Skeletal muscle cell (primary cell): ENCODE data around the gene PEPD.

ENCODE experiments used
- DNase-seq: peaks from one replicate; pipeline ENCODE4 v3.0.0-alpha.2; 2010; ENCODE audit warnings: low read depth
- H3K4me3 ChIP-seq: 2 replicates; pipeline ENCODE4 v1.5.1; 2011; ENCODE audit warnings: low read depth, mild to moderate bottlenecking, control low read depth, low read length, moderate library complexity

Gene PEPD

DNA sequence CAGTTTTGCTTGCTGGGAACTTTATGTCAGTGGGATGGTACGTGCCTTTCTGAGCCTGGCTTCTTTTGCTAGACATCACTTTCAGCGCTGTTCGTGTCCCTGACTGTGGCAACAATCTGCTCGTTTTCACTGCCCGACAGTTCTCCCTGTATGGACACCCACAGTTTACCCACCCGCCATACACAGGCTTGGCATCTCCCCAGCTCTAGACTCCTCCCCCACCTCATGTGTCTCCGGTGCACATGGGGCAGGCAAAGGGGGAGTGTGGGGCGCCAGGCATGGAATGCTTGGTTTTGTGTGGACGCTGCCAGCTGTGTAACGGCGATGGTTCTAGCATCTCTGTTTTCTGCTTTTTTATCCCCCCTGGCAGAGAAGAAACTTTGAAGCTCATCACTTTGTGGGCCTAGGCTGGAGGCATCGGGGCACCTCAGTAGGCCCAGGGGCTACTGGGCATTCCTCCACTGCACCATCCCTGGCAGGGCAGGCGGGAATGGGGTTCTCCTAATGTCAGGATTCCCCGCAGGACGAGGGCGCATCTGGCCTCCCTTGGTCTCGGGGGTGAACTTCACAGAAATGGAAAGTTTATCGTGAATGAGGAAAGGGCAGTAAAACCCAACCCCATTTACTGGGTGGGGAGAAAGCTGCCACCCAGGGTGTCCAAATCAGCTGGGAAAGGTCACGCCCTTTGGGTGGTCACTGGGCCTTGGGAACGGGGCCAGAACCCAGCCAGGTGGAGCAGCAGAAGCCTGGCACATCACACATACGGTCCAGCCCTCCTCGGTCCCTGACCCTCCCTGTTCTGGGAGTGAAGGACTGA lies 87.3 kb downstream of the PEPD start:
- H3K4me3 ChIP-seq, result no peak overlapping the region
- DNase-seq, result no peak

GRCh38 chr19:33432446-33433170 lies 89.0 kb downstream of the PEPD start:
- H3K4me3 ChIP-seq, result no peak overlapping the region
- no peak for DNase-seq

DNA sequence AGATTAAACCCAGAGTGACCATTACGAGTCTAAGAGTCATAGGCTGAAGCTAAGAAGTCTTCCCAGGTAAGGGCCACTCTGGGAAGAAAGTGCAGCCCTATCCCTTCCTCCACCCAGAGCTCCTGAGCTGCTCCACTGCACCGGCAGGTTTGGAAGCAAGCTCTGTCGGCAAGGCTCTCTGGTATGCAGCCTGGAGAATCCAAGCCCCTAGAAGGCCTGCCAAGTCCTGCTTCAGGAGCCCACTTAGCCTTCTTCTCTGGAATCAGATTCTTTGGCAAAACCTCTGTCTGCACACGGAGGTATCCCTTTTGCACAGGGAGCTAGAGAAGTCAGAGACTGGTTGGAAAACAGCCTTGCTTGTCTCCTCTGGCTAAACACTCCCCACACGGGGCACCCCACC lies 89.6 kb downstream of the PEPD start:
- no peak for DNase-seq
- no peak overlapping the region for H3K4me3 ChIP-seq

GRCh38 chr19:33430674-33431277 lies 90.8 kb downstream of the PEPD start:
- no peak overlapping the region for H3K4me3 ChIP-seq
- peak; percentile 26 for DNase-seq

GRCh38 chr19:33429891-33430673 lies 91.5 kb downstream of the PEPD start:
- no peak for DNase-seq
- no peak overlapping the region for H3K4me3 ChIP-seq

GRCh38 chr19:33428627-33429125 lies 92.9 kb downstream of the PEPD start:
- H3K4me3 ChIP-seq, result no peak overlapping the region

GRCh38 chr19:33427801-33428626 lies 93.6 kb downstream of the PEPD start:
- H3K4me3 ChIP-seq, result no peak overlapping the region
- no peak for DNase-seq

More at GRCh38 chr19:33428627-33429125, 92.9 kb downstream of the PEPD start:
- no peak for DNase-seq

GRCh38 chr19:33426621-33427361 lies 94.8 kb downstream of the PEPD start:
- no peak for DNase-seq
- no peak overlapping the region for H3K4me3 ChIP-seq

GRCh38 chr19:33424181-33424580 lies 97.4 kb downstream of the PEPD start:
- no peak overlapping the region for H3K4me3 ChIP-seq
- no peak for DNase-seq

GRCh38 chr19:33422369-33423180 lies 99.0 kb downstream of the PEPD start:
- no peak overlapping the region for H3K4me3 ChIP-seq
- no peak for DNase-seq

DNA sequence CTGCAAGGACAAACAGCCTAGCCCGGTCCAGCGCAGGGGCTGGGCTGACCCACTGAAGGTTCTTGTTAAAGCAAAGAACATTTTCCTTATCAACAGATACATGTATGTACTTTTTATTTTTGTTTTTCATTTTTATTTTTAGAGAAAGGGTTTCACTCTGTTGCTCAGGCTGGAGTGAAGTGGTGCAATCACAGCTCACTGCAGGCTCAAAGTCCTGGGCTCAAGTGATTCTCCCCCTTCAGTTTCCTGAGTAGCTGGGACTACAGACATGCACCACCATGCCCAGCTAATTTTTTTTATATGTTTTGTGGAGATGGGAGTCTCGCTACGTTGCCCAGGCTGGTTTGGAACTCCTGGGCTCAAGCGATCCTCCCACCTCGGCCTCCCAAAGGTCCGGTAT lies 100.2 kb downstream of the PEPD start:
- no peak for DNase-seq

GRCh38 chr19:33420821-33421220 lies 100.8 kb downstream of the PEPD start:
- no peak overlapping the region for H3K4me3 ChIP-seq
- DNase-seq, result no peak

More for the DNA sequence above, 100.2 kb downstream of the PEPD start:
- H3K4me3 ChIP-seq, result no peak overlapping the region

DNA sequence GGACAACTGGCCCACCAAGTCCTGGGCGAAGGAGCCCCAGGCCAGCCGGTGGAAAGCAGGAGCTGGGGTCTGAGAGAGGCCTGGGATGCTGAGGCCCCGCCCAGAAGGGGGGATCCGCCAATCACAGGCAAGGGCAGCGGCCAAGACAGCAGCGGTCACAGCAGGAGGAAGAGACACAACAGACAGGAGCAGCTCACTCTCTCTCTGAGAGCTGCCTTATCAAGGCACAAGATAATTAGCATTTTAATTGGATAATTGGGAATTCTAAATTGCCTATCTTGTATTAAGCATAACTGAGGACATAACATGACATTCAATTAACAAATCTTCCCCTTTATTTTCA lies 101.8 kb downstream of the PEPD start:
- H3K4me3 ChIP-seq, result no peak overlapping the region
- no peak for DNase-seq

DNA sequence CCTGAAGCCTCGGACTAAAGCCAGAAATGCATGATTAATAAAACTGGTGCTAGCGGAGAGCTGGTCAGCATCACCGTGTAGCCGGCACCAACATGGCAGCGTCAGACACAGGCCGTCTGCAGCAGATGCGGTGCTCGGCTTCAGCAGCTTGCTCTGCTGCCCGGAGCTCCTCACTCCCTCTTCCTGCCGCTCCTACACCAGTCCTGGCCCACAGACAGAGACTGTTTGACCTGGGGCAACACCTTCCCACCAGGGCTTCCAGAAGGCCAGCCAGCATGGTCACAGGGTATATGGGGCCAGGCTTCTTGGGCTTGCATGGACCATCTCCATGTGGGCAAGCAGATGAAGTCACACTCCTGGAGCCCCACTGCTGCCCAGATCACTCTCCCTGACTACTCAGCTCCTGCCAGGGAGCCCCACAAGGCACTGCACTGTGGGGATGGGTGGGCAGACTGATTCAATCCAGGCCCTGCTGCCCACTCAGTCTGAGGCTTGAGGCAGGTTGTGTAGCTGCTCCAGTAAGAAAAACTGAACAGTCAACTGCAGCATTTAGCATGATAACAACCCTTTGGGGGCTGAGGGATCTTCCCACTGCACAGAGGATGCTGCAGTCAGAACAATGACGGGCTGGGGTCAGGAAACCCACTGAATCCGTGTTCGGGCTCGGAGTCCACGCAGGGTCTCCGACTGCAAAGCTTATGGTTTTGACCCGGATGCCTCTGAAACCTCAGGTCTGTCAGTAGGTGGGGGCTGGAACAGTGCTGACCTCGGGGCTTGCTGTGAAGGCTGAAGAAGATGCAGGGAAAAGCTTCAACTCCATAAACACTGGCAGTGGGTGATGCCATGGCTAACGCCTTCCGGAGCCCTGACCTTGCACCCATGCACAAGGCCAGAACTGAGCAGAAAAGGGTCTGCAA lies 102.5 kb downstream of the PEPD start:
- H3K4me3 ChIP-seq, result no peak overlapping the region
- no peak for DNase-seq

GRCh38 chr19:33418461-33418860 lies 103.1 kb downstream of the PEPD start:
- DNase-seq, result no peak
- H3K4me3 ChIP-seq, result no peak overlapping the region

DNA sequence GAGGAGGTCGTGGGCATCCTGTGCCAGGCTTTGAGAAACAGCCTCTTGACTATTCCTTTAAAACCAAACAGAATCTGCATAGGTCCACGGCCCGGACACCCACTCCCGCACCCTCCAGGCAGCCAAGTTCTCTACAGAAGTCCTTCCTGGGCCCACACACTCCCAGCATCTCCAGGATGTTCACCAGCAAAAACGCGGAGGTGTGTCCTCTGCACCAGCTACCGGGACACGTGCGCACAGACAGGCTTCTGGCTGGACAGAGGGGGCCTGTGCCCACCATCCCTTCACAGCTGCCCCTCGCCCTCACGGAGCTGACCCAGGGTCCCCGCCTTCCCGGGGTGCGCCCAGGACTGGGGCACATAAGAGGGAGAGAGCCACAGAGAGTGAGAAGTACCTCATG lies 103.8 kb downstream of the PEPD start:
- H3K4me3 ChIP-seq, result no peak overlapping the region
- no peak for DNase-seq
